Measurements from ENCODE around the gene PTBP3.
"Not testable (repeated sequence)": the region's sequence is repeated elsewhere in the genome, so short reads cannot be mapped to it uniquely, and the experiment has no call there.

The PTBP3 gene, protein sequence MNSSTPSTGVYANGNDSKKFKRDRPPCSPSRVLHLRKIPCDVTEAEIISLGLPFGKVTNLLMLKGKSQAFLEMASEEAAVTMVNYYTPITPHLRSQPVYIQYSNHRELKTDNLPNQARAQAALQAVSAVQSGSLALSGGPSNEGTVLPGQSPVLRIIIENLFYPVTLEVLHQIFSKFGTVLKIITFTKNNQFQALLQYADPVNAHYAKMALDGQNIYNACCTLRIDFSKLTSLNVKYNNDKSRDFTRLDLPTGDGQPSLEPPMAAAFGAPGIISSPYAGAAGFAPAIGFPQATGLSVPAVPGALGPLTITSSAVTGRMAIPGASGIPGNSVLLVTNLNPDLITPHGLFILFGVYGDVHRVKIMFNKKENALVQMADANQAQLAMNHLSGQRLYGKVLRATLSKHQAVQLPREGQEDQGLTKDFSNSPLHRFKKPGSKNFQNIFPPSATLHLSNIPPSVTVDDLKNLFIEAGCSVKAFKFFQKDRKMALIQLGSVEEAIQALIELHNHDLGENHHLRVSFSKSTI

GRCh38 chr9:112332977-112333638, at the start of gene PTBP3:
Gene PTBP3, minus strand, starts transcription at chr9:112333619. Its CDS starts 35,754 bp downstream, at chr9:112297865.
- peak; percentile 28 for DNase-seq

DNA sequence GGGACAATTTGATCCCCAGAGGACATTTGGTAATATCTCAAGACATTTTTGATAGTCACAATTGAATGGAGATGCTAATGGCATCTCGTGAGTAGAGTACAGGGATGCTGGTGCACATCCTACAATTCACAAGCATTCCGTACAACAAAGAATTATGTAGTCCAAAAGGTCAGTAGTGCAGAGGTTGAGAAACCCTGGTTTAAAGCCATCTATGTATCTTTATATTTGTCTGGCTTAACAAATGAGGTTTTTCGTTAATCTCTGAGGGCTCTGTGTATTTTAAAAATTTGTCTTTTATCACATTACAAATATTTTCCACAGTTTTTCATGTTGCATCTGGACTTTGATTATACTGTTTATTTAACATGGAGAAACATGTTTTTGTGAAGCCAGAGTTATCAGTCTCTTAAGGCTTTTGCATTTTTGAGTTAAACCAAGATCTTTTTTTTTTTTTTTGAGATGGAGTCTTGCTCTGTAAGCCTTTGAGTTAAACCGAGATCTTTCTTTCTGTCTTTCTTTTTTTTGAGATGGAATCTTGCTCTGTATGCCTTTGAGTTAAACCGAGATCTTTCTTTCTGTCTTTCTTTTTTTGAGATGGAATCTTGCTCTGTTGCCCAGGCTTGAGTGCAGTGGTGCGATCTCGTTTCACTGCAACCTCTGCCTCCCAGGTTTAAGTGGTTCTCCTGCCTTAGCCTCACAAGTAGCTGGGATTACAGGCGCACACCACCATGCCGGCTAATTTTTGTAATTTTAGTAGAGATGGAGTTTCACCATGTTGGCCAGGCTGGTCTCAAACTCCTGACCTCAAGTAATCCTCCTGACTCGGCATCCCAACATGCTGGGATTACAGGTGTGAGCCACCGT, 49.3 kb upstream of the PTBP3 start:
- no peak for DNase-seq

DNA sequence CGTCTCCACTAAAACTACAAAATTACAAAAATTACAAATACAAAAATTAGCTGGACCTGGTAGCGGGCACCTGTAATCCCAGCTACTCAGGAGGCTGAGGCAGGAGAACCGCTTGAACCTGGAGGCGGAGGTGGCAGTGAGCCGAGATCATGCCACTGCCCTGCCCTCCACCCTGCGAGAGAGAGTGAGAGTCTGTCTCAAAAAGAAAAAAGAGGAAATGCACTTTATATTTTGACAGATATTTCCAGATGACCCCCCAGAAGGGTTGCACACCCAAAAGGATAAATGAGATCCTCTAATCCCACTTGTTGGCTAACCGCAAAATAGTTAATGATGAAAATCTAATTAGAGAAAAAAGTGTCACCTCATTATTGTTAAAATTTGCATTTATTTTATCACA, 48.6 kb upstream of the PTBP3 start:
- no peak for DNase-seq

- no peak for DNase-seq
Measured at GRCh38 chr9:112380825-112381221, 47.4 kb upstream of the PTBP3 start.

GRCh38 chr9:112380102-112380824, 46.8 kb upstream of the PTBP3 start, which contains the start of gene HSDL2:
Gene HSDL2, plus strand, starts transcription at chr9:112380108. Its CDS starts 56 bp downstream, at chr9:112380164.
- no peak for DNase-seq

DNA sequence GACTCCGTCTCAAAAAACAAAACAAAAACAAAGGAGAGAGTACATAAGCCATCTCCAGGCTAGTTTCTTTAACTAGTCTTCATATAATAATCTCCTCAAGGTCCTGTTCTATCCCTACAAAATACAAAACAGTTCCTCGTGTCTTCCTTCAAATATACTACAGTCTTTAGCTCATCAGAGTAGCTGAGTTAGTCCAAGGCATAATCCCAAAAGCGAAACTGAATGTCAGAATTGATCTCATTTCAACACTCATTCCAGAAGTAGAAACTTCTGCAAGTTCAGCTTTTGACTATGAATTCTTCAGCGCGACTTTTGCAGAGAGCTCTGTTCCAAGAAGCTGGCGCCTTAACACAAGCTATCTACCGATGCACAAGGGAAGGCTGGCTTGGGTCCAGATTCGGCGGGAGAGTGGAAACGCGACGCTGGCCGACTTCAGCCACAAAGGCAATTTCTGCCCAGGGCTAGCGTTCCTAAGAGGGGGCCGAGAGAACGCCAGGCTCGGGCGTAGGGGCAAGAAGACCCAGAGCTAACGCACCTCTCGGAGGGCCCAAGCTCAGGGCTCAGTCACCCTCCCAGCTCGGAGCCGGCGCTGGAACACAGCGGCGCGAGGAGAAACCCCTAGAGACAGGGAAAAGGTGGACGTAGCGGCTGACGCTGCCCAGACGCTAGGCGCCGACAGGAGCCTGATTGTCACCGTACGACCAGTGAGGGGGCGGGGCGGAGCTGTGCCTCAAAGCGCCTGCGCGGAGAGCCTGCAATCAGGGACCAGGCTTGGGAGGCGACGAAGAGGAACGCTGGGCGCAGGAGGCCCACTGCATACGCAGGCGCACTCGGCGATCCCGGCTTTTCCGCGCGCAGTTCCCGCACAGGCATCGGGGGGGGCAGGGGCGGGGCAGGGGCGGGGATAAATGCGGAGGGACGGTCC, 46.0 kb upstream of the PTBP3 start:
- DNase-seq, result peak; percentile 93

GRCh38 chr9:112378328-112379176, 45.1 kb upstream of the PTBP3 start:
- no peak for DNase-seq

DNA sequence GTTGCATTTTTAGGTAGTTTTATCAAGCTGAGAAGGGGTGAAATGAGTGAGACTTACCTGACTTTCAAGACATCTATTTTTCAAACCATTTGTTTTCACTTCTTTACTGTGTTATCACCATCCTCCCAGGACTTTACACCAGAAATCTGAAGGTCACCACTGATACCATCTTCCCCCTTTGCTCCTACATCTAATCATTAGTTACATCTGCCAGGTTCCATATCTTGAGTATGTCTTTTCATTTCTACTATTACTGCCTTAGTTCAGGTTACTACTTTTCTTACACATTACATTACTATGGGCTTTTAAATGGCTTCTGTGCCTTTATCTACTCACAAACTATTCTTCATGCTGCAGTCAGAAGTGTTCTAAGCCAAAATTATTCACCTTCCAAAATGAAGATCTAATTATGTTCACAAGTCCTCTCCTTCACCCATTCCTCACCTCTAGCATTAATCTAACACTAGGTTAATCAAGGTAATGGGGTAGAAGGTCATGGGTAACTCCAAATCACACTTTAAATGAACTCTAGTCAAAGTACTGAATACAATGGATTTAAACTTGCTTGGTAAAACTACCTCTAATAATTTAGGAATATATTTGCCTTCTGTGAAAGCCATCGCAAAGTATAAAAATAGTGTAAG, 44.4 kb upstream of the PTBP3 start:
- DNase-seq, result no peak

GRCh38 chr9:112377087-112377486, 43.7 kb upstream of the PTBP3 start:
- DNase-seq, result no peak

- no peak for DNase-seq
Measured at GRCh38 chr9:112375361-112375760, 41.9 kb upstream of the PTBP3 start.

DNA sequence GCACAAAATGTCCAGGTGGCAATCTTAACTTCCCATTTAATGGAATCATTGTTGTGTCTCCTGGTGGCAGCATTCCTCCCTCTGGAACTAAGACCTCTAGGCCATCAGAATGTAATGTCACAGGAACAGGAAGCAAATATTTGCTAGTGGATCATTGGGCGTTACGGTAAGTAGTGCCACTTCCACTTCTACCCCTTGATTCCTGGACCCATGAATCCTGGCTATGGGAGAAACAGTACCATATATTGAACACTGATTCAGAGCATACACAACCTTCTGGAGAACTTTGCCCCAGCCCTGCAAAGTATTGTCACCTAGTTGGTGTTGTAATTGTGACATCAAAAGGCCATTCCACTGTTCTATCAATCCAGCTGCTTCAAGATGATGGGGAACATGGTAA, 40.8 kb upstream of the PTBP3 start:
- DNase-seq, result not testable (repeated sequence)

DNA sequence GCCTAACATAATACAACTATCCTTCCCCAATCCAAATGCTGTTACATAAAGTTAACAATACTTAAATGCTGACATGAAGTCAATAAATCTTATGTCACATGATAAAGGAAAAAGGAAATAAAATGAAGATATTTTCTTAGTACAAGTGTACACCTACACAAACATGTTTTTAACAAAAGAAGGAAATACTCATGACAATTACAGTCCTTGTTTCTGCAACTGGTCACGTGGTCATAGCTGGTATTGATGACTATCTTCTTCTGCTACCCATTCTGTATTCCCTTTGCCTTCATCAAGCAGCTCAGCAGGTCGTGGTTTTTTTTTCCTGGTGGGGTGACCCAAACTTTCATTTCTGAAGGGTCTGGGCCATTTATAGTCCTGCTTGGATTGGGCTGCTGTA, 40.2 kb upstream of the PTBP3 start:
- DNase-seq, result not testable (repeated sequence)

DNA sequence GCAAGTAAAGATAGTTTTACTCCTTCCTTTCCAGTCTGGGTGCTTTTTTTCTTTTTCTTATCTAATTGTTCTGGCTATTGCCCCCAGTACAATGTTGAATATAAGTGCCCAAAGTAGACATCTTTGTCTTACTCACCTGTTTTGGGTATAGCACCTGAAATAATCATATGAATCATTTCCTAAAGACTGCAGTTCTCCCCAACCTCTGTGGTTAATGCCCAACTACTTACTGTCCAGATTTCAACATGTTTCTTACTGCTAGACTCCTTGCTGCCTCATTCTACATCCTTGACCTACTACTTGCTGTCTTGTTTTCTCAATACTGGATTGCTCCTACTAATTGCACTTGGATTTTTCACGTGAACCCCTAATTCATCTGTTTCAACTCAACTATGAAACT, 37.6 kb upstream of the PTBP3 start:
- no peak for DNase-seq

GRCh38 chr9:112369817-112370216, 36.4 kb upstream of the PTBP3 start:
- DNase-seq, result no peak

GRCh38 chr9:112367465-112367864, 34.0 kb upstream of the PTBP3 start:
- DNase-seq, result no peak

DNA sequence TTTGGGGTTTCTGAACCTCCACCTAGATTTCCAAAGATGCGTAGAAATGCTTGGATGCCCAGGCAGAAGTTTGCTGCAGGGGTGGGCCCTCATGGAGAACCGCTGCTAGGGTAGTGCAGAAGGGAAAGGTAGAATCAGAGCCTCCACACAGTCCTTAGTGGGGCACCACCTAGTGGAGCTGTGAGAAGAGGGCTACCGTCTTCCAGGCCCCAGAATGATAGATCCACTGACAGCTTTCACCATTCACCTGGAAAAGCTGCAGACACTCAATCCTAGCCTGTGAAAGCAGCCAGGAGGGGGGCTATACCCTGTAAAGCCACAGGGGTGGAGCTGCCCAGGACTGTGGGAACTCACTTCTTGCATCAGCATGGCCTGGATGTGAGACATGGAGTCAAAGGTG, 33.2 kb upstream of the PTBP3 start:
- no peak for DNase-seq

DNA sequence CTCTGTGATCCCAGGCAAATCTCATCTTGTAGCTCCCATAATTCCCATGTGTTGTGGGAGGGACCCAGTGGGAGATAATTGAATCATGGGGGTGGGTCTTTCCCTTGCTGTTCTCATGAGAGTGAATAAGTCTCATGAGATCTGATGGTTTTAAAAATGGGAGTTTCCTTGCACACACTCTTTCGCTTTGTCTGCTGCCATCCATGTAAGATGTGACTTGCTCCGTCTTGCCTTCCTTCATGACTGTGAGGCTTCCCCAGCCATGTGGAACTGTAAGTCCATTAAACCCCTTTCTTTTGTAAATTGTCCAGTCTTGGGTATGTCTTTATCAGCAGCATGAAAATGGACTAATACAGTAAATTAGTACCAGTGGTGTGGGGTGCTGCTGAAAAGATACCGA, 31.8 kb upstream of the PTBP3 start:
- DNase-seq, result not testable (repeated sequence)

- DNase-seq, result no peak
Measured at GRCh38 chr9:112364761-112365160, 31.3 kb upstream of the PTBP3 start.

- peak; percentile 38 for DNase-seq
Measured at GRCh38 chr9:112361601-112362000, 28.2 kb upstream of the PTBP3 start.

All from NCI-H1694 treated with DMSO at 0.1 percent for 48 hours (cell line).